ENCODE results near the gene GAB3. TPM values are rescaled to one million over a fixed set of nuclear protein-coding genes. Genes with fewer than 3 reads are reported as not detected.
A peak's percentile ranks its signal among the peaks of the same experiment; 100 is the strongest.

Gene GAB3
- total RNA-seq, 3 donors from 2014 or later (not counting 1 experiment from before 2014, with no cell fraction given) = 55.6 to 89.8 (median 77.4) TPM

GRCh38 chrX:154730253-154730891 lies 20.5 kb downstream of the GAB3 start:
- Histone ChIP-seq H3K36me3 (ENCODE audit: control insufficient read depth, insufficient read depth, low read length) (no peaks in the 10 kb centered on the region), H3K4me3 (ENCODE audit: low read length) (no peak overlapping the region), H3K27ac (ENCODE audit: low read length) (peak overlapping the region; percentile 92), H3K9me3 (ENCODE audit: control insufficient read depth, insufficient read depth, low read length) (no peaks in the 10 kb centered on the region), H3K27me3 (ENCODE audit: control insufficient read depth, insufficient read depth, low read length) (no peaks in the 10 kb centered on the region), H3K4me1 (ENCODE audit: control insufficient read depth, insufficient read depth, low read length) (peaks cover 79% of the 10 kb centered on the region)
- no peak for TF ChIP-seq CTCF (IDR thresholded peaks at IDR 0.05)
- peaks cover 89 to 90% of the 10 kb centered on the region in 2 donors for H3K4me1 Mint-ChIP-seq
- no peak for ATAC-seq
- no peaks in the 10 kb centered on the region for H3K27me3 Mint-ChIP-seq (ENCODE audit: low read depth in 2 of 2)
- intact Hi-C loops (cut with micrococcal nuclease) = no loop called here
- H3K4me3 Mint-ChIP-seq = peak overlapping the region; percentile 76
- peak overlapping the region; percentile 86 to 87 for H3K27ac Mint-ChIP-seq
- no peaks in the 10 kb centered on the region for H3K36me3 Mint-ChIP-seq
- no peak for DNase-seq
- 79% methylated on average over 2 of the region's 6 CpGs for WGBS (ENCODE audit: insufficient coverage)
- no peaks in the 10 kb centered on the region for H3K9me3 Mint-ChIP-seq

GRCh38 chrX:154729439-154729838 lies 21.4 kb downstream of the GAB3 start:
- H3K27me3 Mint-ChIP-seq (ENCODE audit: low read depth in 2 of 2) = no peaks in the 10 kb centered on the region
- peaks cover 78% of the 10 kb centered on the region for H3K4me1 ChIP-seq (ENCODE audit: control insufficient read depth, insufficient read depth, low read length)

GRCh38 chrX:154728431-154729190 lies 22.3 kb downstream of the GAB3 start:
- WGBS (ENCODE audit: insufficient coverage) = 67% methylated on average over 4 of the region's 7 CpGs
- no peak for TF ChIP-seq CTCF (IDR thresholded peaks at IDR 0.05)
- Mint-ChIP-seq H3K4me1 (peaks cover 83 to 90% of the 10 kb centered on the region in 2 donors), H3K27me3 (ENCODE audit: low read depth in 2 of 2) (no peaks in the 10 kb centered on the region), H3K27ac (peak overlapping the region; percentile 86 to 87), H3K4me3 (peak overlapping the region; percentile 17), H3K9me3 (no peaks in the 10 kb centered on the region), H3K36me3 (no peaks in the 10 kb centered on the region)
- ATAC-seq (no peak), DNase-seq (peak in 1 of 2 donors; percentile 18)
- intact Hi-C loops (cut with micrococcal nuclease) = no loop called here
- Histone ChIP-seq H3K27me3 (ENCODE audit: control insufficient read depth, insufficient read depth, low read length) (no peaks in the 10 kb centered on the region), H3K4me3 (ENCODE audit: low read length) (no peak overlapping the region), H3K9me3 (ENCODE audit: control insufficient read depth, insufficient read depth, low read length) (no peaks in the 10 kb centered on the region), H3K4me1 (ENCODE audit: control insufficient read depth, insufficient read depth, low read length) (peaks cover 82% of the 10 kb centered on the region), H3K27ac (ENCODE audit: low read length) (peak overlapping the region; percentile 45), H3K36me3 (ENCODE audit: control insufficient read depth, insufficient read depth, low read length) (no peaks in the 10 kb centered on the region)

More at GRCh38 chrX:154729439-154729838, 21.4 kb downstream of the GAB3 start:
- intact Hi-C loops (cut with micrococcal nuclease) = no loop called here
- Mint-ChIP-seq H3K27ac (peak overlapping the region; percentile 86 to 87), H3K4me1 (peaks cover 89 to 93% of the 10 kb centered on the region in 2 donors), H3K9me3 (no peaks in the 10 kb centered on the region), H3K36me3 (no peaks in the 10 kb centered on the region), H3K4me3 (peak overlapping the region; percentile 17)
- peak overlapping the region; percentile 92 for H3K27ac ChIP-seq (ENCODE audit: low read length)
- no peak overlapping the region for H3K4me3 ChIP-seq (ENCODE audit: low read length)
- H3K9me3 ChIP-seq (ENCODE audit: control insufficient read depth, insufficient read depth, low read length) = no peaks in the 10 kb centered on the region
- H3K27me3 ChIP-seq (ENCODE audit: control insufficient read depth, insufficient read depth, low read length) = no peaks in the 10 kb centered on the region
- no peak for ATAC-seq
- DNase-seq = no peak
- no peak for TF ChIP-seq CTCF (IDR thresholded peaks at IDR 0.05)
- no peaks in the 10 kb centered on the region for H3K36me3 ChIP-seq (ENCODE audit: control insufficient read depth, insufficient read depth, low read length)
- WGBS (ENCODE audit: insufficient coverage) = 76% methylated on average over 3 of the region's 3 CpGs
